ENCODE results near the gene RAB7A.
A peak's percentile ranks its signal among the peaks of the same experiment; 100 is the strongest.

RAB7A gene

GRCh38 chr3:128781164-128781563 lies 55.2 kb downstream of the RAB7A start:
- Histone ChIP-seq H4K8ac (ENCODE audit: low read depth, low read length) (no peak overlapping the region), H2BK5ac (ENCODE audit: low read length) (no peak overlapping the region), H2BK15ac (ENCODE audit: low read length) (no peak overlapping the region), H3K36me3 (replicated peaks in 1 of 2; ENCODE audit: control insufficient read depth in 2 of 2, insufficient read depth in 2 of 2, low read length in 2 of 2) (peaks cover 0 to 10% of the 10 kb centered on the region in 2 donors), H3K79me1 (ENCODE audit: low read depth, low read length) (peaks cover 6% of the 10 kb centered on the region), H3K14ac (ENCODE audit: low read length) (no peak overlapping the region), H3K23ac (ENCODE audit: low read depth, low read length, poor library complexity) (no peak overlapping the region), H4K91ac (ENCODE audit: low read depth, low read length, poor library complexity) (no peak overlapping the region), H3K4me2 (ENCODE audit: insufficient read depth, low read length, poor library complexity, severe bottlenecking) (no peak overlapping the region), H3K9ac (ENCODE audit: low read depth, low read length, poor library complexity) (no peak overlapping the region), H2BK120ac (ENCODE audit: low read depth, low read length) (no peak overlapping the region), H3K27ac (replicated peaks; ENCODE audit: low read length) (no peak overlapping the region), H2AFZ (ENCODE audit: low read length) (no peak overlapping the region), H3K18ac (ENCODE audit: low read length) (no peak overlapping the region), H2AK5ac (ENCODE audit: low read depth, low read length) (no peak overlapping the region), H3K9me3 (replicated peaks in 1 of 2; ENCODE audit: control insufficient read depth in 2 of 2, insufficient read depth in 1 of 2, low read depth in 1 of 2, low read length in 2 of 2) (no peaks in the 10 kb centered on the region), H3K27me3 (ENCODE audit: control insufficient read depth in 3 of 3, insufficient read depth in 3 of 3, low read depth in 1 of 3, low read length in 3 of 3) (no peaks in the 10 kb centered on the region), H3K4me3 (ENCODE audit: low read length in 2 of 2) (no peak overlapping the region), H2BK12ac (ENCODE audit: low read length) (no peak overlapping the region), H3K4me1 (ENCODE audit: control insufficient read depth in 2 of 2, insufficient read depth in 1 of 2, low read depth in 1 of 2, low read length in 2 of 2) (no peaks in the 10 kb centered on the region), H3K4ac (ENCODE audit: low read length) (no peak overlapping the region)
- WGBS, 2 donors (ENCODE audit: extremely low coverage in 2 of 2, insufficient read length in 2 of 2, insufficient replicate concordance in 1 of 2), result no CpG with 5 or more reads among the region's 1 CpG
- no peak for DNase-seq (ENCODE audit: low spot score)

GRCh38 chr3:128782282-128783146 lies 56.5 kb downstream of the RAB7A start:
- Histone ChIP-seq H2BK5ac (ENCODE audit: low read length) (no peak overlapping the region), H2AK5ac (ENCODE audit: low read depth, low read length) (no peak overlapping the region), H2AFZ (ENCODE audit: low read length) (no peak overlapping the region), H3K27ac (replicated peaks; ENCODE audit: low read length) (no peak overlapping the region), H3K36me3 (replicated peaks in 1 of 2; ENCODE audit: control insufficient read depth in 2 of 2, insufficient read depth in 2 of 2, low read length in 2 of 2) (peaks cover 0 to under 1% of the 10 kb centered on the region in 2 donors), H3K4me3 (ENCODE audit: low read length in 2 of 2) (no peak overlapping the region), H3K4ac (ENCODE audit: low read length) (no peak overlapping the region), H3K14ac (ENCODE audit: low read length) (no peak overlapping the region), H4K91ac (ENCODE audit: low read depth, low read length, poor library complexity) (no peak overlapping the region), H4K8ac (ENCODE audit: low read depth, low read length) (peak overlapping the region; percentile 52), H3K9me3 (replicated peaks in 1 of 2; ENCODE audit: control insufficient read depth in 2 of 2, insufficient read depth in 1 of 2, low read depth in 1 of 2, low read length in 2 of 2) (no peaks in the 10 kb centered on the region), H3K27me3 (ENCODE audit: control insufficient read depth in 3 of 3, insufficient read depth in 3 of 3, low read depth in 1 of 3, low read length in 3 of 3) (no peaks in the 10 kb centered on the region), H3K4me2 (ENCODE audit: insufficient read depth, low read length, poor library complexity, severe bottlenecking) (no peak overlapping the region), H2BK120ac (ENCODE audit: low read depth, low read length) (no peak overlapping the region), H2BK15ac (ENCODE audit: low read length) (no peak overlapping the region), H3K79me1 (ENCODE audit: low read depth, low read length) (peaks cover 6% of the 10 kb centered on the region), H3K4me1 (ENCODE audit: control insufficient read depth in 2 of 2, insufficient read depth in 1 of 2, low read depth in 1 of 2, low read length in 2 of 2) (no peaks in the 10 kb centered on the region), H3K9ac (ENCODE audit: low read depth, low read length, poor library complexity) (peak overlapping the region; percentile 63), H3K23ac (ENCODE audit: low read depth, low read length, poor library complexity) (no peak overlapping the region), H2BK12ac (ENCODE audit: low read length) (no peak overlapping the region), H3K18ac (ENCODE audit: low read length) (no peak overlapping the region)
- DNase-seq (ENCODE audit: low spot score), result no peak
- WGBS, 2 donors (ENCODE audit: extremely low coverage in 2 of 2, insufficient read length in 2 of 2, insufficient replicate concordance in 1 of 2), result no CpG with 5 or more reads among the region's 5 CpGs

GRCh38 chr3:128783774-128784173 lies 57.8 kb downstream of the RAB7A start:
- Histone ChIP-seq H3K9me3 (replicated peaks in 1 of 2; ENCODE audit: control insufficient read depth in 2 of 2, insufficient read depth in 1 of 2, low read depth in 1 of 2, low read length in 2 of 2) (no peaks in the 10 kb centered on the region), H3K27ac (replicated peaks; ENCODE audit: low read length) (no peak overlapping the region), H4K8ac (ENCODE audit: low read depth, low read length) (no peak overlapping the region), H3K36me3 (replicated peaks in 1 of 2; ENCODE audit: control insufficient read depth in 2 of 2, insufficient read depth in 2 of 2, low read length in 2 of 2) (no peaks in the 10 kb centered on the region), H3K27me3 (ENCODE audit: control insufficient read depth in 3 of 3, insufficient read depth in 3 of 3, low read depth in 1 of 3, low read length in 3 of 3) (no peaks in the 10 kb centered on the region), H3K4ac (ENCODE audit: low read length) (no peak overlapping the region), H3K23ac (ENCODE audit: low read depth, low read length, poor library complexity) (no peak overlapping the region), H4K91ac (ENCODE audit: low read depth, low read length, poor library complexity) (no peak overlapping the region), H2BK12ac (ENCODE audit: low read length) (no peak overlapping the region), H2BK120ac (ENCODE audit: low read depth, low read length) (no peak overlapping the region), H3K18ac (ENCODE audit: low read length) (no peak overlapping the region), H2BK5ac (ENCODE audit: low read length) (no peak overlapping the region), H3K4me2 (ENCODE audit: insufficient read depth, low read length, poor library complexity, severe bottlenecking) (no peak overlapping the region), H2AK5ac (ENCODE audit: low read depth, low read length) (no peak overlapping the region), H3K9ac (ENCODE audit: low read depth, low read length, poor library complexity) (no peak overlapping the region), H3K4me1 (ENCODE audit: control insufficient read depth in 2 of 2, insufficient read depth in 1 of 2, low read depth in 1 of 2, low read length in 2 of 2) (no peaks in the 10 kb centered on the region), H3K4me3 (ENCODE audit: low read length in 2 of 2) (no peak overlapping the region), H2AFZ (ENCODE audit: low read length) (no peak overlapping the region), H3K14ac (ENCODE audit: low read length) (no peak overlapping the region), H2BK15ac (ENCODE audit: low read length) (no peak overlapping the region), H3K79me1 (ENCODE audit: low read depth, low read length) (peaks cover 6% of the 10 kb centered on the region)
- no CpG with 5 or more reads among the region's 4 CpGs for WGBS, 2 donors (ENCODE audit: extremely low coverage in 2 of 2, insufficient read length in 2 of 2, insufficient replicate concordance in 1 of 2)
- no peak for DNase-seq (ENCODE audit: low spot score)

- H2AFZ ChIP-seq (ENCODE audit: low read length), result no peak overlapping the region
Measured at GRCh38 chr3:128784232-128784631, 58.2 kb downstream of the RAB7A start.

More at GRCh38 chr3:128784232-128784631, 58.2 kb downstream of the RAB7A start:
- no peak overlapping the region for H2BK15ac ChIP-seq (ENCODE audit: low read length)
- no peak overlapping the region for H3K23ac ChIP-seq (ENCODE audit: low read depth, low read length, poor library complexity)
- H4K91ac ChIP-seq (ENCODE audit: low read depth, low read length, poor library complexity), result no peak overlapping the region
- peaks cover 6% of the 10 kb centered on the region for H3K79me1 ChIP-seq (ENCODE audit: low read depth, low read length)
- H3K27me3 ChIP-seq (ENCODE audit: control insufficient read depth in 3 of 3, insufficient read depth in 3 of 3, low read depth in 1 of 3, low read length in 3 of 3), result no peaks in the 10 kb centered on the region
- no peak overlapping the region for H3K9ac ChIP-seq (ENCODE audit: low read depth, low read length, poor library complexity)
- H2BK12ac ChIP-seq (ENCODE audit: low read length), result no peak overlapping the region
- no peaks in the 10 kb centered on the region for H3K36me3 ChIP-seq (replicated peaks in 1 of 2; ENCODE audit: control insufficient read depth in 2 of 2, insufficient read depth in 2 of 2, low read length in 2 of 2)
- H3K4me3 ChIP-seq (ENCODE audit: low read length in 2 of 2), result no peak overlapping the region
- peak; percentile 26 for DNase-seq (ENCODE audit: low spot score)
- no peak overlapping the region for H2BK5ac ChIP-seq (ENCODE audit: low read length)
- H2BK120ac ChIP-seq (ENCODE audit: low read depth, low read length), result no peak overlapping the region
- H3K4me1 ChIP-seq (ENCODE audit: control insufficient read depth in 2 of 2, insufficient read depth in 1 of 2, low read depth in 1 of 2, low read length in 2 of 2), result no peaks in the 10 kb centered on the region
- H3K14ac ChIP-seq (ENCODE audit: low read length), result no peak overlapping the region
- no peak overlapping the region for H4K8ac ChIP-seq (ENCODE audit: low read depth, low read length)
- no peak overlapping the region for H2AK5ac ChIP-seq (ENCODE audit: low read depth, low read length)
- no peak overlapping the region for H3K18ac ChIP-seq (ENCODE audit: low read length)
- no peak overlapping the region for H3K4me2 ChIP-seq (ENCODE audit: insufficient read depth, low read length, poor library complexity, severe bottlenecking)
- no peaks in the 10 kb centered on the region for H3K9me3 ChIP-seq (replicated peaks in 1 of 2; ENCODE audit: control insufficient read depth in 2 of 2, insufficient read depth in 1 of 2, low read depth in 1 of 2, low read length in 2 of 2)
- H3K27ac ChIP-seq (replicated peaks; ENCODE audit: low read length), result no peak overlapping the region
- no CpG with 5 or more reads among the region's 7 CpGs for WGBS, 2 donors (ENCODE audit: extremely low coverage in 2 of 2, insufficient read length in 2 of 2, insufficient replicate concordance in 1 of 2)
- no peak overlapping the region for H3K4ac ChIP-seq (ENCODE audit: low read length)
